Heart left ventricle (tissue), 13 donors: ENCODE measurements around the gene ISLR2.

Source experiments
- POLR2A ChIP-seq, 2 donors: fragments of 450-650 bp; IDR thresholded peaks; one replicate each; pipeline ENCODE4 v1.6.1; 2017; ENCODE audit warnings: antibody characterized with exemption in 2 of 2, mild to moderate bottlenecking in 2 of 2, moderate library complexity in 2 of 2
- TF ChIP-seq, protein P1 (sequence below), 12 donors: fragments of 200-600 bp; sonication (generic) in 4 of 12; IDR thresholded peaks; one replicate each; pipeline versions ENCODE4 v1.5.0 to v1.8.0; 2018 to 2022; ENCODE audit warnings: antibody characterized with exemption in 12 of 12, mild to moderate bottlenecking in 5 of 12
- donor health status: ischemic (EF 13 %, LVEDD 7.1; RV severe dilation, severe dysfunction).
- donor health status: DM: no; HTN: yes; CAD: no.
- donor health status: DM: no; HTN: no; CAD: no.
- donor health status: ischemic (EF 25% LVEDD 6.9; RV normal size, moderate dysfunction).
- donor health status: ischemic (EF 25% LVEDD 5.7; RV mildly dilated, moderate dysfunction).
- donor health status: ischemic (EF 35%, LVEDD 5.7; RV mildly dilated, moderate dysfunction).
- donor health status: nonischemic (EF 11% LVEDD 7.7; RV severe dilation, severe dysfunction).
- donor health status: DM: yes; HTN: yes; CAD: no.
- donor health status: PGD.
- donor health status: ischemic (EF 29% LVEDD 5.4; RV normal size, mild dysfunction).
- donor health status: nonischemic (EF 23%, LVEDD 6.1; RV moderate dilation, normal function).

- TF ChIP-seq, protein P1, sequence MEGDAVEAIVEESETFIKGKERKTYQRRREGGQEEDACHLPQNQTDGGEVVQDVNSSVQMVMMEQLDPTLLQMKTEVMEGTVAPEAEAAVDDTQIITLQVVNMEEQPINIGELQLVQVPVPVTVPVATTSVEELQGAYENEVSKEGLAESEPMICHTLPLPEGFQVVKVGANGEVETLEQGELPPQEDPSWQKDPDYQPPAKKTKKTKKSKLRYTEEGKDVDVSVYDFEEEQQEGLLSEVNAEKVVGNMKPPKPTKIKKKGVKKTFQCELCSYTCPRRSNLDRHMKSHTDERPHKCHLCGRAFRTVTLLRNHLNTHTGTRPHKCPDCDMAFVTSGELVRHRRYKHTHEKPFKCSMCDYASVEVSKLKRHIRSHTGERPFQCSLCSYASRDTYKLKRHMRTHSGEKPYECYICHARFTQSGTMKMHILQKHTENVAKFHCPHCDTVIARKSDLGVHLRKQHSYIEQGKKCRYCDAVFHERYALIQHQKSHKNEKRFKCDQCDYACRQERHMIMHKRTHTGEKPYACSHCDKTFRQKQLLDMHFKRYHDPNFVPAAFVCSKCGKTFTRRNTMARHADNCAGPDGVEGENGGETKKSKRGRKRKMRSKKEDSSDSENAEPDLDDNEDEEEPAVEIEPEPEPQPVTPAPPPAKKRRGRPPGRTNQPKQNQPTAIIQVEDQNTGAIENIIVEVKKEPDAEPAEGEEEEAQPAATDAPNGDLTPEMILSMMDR (IDR thresholded peaks at IDR 0.05), result no peak
- TF ChIP-seq POLR2A (IDR thresholded peaks at IDR 0.05), result no peak
Observed at GRCh38 chr15:74159773-74160172, 29.4 kb downstream of the ISLR2 start.
